DND-41 (cell line): Measurements from ENCODE around the gene PAPPA.

Experiments
- CTCF ChIP-seq: IDR thresholded peaks from 2 replicates; pipeline ENCODE4 v1.5.1; 2012; ENCODE audit warnings: borderline replicate concordance, low read length, moderate library complexity, mild to moderate bottlenecking; ENCODE audit not compliant: poor library complexity, severe bottlenecking; ENCODE audit errors: extremely low read depth
- EZH2 ChIP-seq: IDR thresholded peaks from 3 replicates; pipeline ENCODE4 v1.6.1; 2012; ENCODE audit warnings: borderline replicate concordance, low read depth, mild to moderate bottlenecking, moderate library complexity, low read length, inconsistent platforms; ENCODE audit not compliant: severe bottlenecking

DNA sequence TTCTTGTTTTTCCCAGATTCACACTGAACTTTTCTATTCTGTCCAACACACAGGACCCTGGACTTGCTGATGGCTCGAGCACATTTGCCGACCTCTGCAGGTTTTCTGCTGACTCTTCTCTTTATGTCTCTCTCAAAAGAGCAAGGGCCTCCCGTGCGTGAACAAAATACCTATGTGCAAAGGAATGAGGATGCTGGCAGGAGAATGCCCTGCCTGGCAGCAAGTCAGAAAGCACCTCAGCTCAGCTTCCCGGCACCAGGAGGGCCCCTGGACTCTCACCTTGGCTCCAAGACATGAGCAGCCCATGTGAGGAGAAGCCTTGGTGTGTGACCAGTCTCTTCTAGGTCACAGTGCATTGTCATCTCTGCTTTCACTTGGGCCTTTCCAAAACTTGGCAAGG is 36.1 kb downstream of the PAPPA start:
- TF ChIP-seq CTCF (no peak), EZH2 (no peak)
